ENCODE measurements around the gene NR1D1.

NR1D1 gene

GRCh38 chr17:40098846-40099618 is 1.4 kb downstream of the NR1D1 start:
- DNase-seq (ENCODE audit: extremely low spot score, insufficient read length, low read depth), result peak; percentile 78
- FAIRE-seq, result peak; percentile 92

DNA sequence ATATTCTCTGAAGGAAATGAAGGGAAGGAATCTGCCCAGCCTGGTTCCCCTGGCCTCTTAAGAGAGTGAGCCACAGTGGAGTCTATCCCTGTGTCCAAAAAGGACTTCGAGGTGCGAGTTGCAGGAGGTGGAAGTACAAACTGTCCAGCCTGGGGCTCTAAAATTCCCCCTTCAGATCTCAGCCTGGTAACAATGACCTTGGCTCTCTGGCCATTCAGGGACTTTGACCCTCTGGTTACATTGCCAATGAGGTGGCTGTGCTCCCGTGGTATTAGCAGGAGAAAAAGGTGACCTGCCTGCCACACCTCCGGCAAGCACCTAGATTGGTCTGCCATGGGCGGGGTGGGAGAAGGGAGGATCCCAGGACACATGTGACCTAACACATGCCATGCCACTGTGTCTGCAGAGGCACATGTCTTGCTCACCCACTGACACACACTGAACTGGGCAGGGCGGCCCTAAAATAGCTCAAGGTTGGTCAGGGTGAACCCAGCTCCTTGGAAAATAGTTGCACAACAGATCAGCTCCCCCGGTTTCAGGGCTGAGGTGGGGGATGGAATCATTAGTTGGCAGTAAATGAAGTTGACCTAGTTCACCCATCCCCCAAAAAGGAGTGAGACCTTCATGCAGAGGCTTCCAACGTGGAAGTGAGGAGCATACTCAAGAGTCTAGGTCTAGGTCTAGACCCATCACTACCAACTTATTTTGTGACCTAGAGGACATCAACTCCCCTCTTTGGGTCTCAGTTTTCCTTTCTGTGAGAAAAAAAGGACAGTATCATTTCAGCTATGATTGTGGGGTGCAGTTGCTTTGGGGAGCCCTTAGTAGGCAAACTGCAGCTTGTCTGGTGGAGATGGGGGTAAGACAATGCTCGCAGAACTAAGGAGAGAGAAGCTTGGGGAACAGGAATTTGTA is 2.2 kb downstream of the NR1D1 start:
- DNase-seq (ENCODE audit: extremely low spot score, insufficient read length, low read depth) (no peak), FAIRE-seq (no peak)

DNA sequence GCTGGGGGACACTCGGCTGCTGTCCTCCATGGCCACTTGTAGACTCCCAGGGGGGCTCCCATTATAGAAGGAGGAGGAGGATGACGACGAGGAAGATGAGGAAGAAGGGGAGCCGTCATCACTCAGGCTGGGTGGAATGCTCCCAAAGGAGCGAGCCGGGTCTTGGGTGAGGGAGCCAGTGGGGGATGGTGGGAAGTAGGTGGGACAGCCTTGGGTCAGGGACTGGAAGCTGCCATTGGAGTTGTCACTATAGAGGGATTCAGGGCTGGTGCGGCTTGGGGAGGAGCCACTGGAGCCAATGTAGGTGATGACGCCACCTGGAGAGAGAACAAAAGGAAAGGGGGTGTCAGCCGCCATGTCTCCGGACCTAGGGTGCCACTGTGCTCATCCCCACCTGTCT is 3.3 kb downstream of the NR1D1 start:
- no peak for FAIRE-seq
- DNase-seq (ENCODE audit: extremely low spot score, insufficient read length, low read depth), result no peak

- DNase-seq (ENCODE audit: extremely low spot score, insufficient read length, low read depth) (peak; percentile 92), FAIRE-seq (peak; percentile 100)
Observed at GRCh38 chr17:40095944-40096791, 4.2 kb downstream of the NR1D1 start.

GRCh38 chr17:40095351-40095943 is 4.9 kb downstream of the NR1D1 start:
- DNase-seq (ENCODE audit: extremely low spot score, insufficient read length, low read depth) (no peak), FAIRE-seq (no peak)

DNA sequence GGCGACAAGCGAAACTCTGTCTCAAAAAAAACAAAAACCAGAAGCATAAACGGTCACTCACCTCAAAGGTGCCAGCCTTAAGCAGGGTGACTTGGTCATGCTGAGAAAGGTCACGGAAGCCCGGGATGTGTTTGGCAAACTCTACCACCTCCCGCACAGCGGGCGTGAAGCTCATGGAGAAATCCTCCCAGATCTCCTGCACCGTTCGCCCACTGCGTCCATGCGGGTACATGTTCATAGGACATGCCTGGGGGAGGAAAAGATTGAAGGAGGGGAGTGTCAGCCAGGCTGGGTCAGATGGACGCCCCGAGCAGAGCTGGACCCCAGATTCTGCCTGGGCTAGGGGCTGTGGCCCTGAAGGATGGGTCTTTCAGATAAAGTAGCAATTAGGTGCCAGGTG is 5.5 kb downstream of the NR1D1 start:
- DNase-seq (ENCODE audit: extremely low spot score, insufficient read length, low read depth) (no peak), FAIRE-seq (no peak)

DNA sequence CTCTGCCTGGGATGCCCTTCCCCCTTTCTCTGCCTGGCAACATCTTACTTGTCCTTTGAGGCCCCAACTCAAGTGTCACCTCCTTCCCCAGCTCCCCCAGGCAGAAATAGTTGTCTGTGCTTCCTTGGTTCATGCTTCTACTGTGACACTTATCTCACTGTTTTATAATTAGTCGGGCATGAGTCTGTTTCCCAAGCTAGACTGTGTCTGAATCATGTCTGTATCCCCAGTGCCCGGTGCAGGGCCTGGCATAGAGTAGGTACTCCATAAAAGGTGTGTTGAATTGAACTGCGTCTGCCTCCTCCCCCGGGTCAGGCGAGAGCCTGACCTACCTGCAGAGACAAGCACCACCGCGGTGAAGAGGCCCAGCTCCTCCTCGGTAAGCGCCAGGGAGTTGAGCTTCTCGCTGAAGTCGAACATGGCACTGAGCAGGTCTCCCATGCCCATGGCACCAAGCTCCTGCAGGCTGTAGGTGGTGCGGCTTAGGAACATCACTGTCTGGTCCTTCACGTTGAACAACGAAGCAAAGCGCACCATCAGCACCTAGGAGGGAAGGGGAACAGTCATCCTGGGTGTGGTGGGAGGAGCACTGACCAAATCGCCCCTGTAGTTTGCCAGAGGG is 6.7 kb downstream of the NR1D1 start:
- no peak for DNase-seq (ENCODE audit: extremely low spot score, insufficient read length, low read depth)
- no peak for FAIRE-seq

DNA sequence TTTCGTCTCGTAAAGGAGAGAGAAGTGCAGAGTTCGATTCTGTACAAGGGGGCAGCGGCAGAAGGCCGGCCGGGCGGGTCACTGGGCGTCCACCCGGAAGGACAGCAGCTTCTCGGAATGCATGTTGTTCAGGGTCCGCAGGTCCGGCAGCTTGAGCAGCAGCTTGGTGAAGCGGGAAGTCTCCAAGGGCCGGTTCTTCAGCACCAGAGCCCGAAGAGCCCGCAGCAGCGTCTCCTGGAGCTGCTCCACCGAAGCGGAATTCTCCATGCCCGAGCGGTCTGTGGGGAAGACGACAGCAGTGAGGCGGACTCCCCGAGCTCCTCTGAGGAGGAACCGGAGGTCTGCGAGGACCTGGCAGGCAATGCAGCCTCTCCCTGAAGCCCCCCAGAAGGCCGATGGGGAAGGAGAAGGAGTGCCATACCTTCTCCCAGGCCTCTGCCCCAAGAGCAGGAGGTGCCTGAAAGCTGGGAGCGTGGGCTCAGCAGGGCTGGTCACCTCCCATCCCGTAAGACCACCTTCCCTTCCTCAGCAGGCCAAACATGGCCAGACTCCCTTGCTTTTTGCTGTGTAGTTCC is 7.3 kb downstream of the NR1D1 start:
- DNase-seq (ENCODE audit: extremely low spot score, insufficient read length, low read depth) (no peak), FAIRE-seq (no peak)

- DNase-seq (ENCODE audit: extremely low spot score, insufficient read length, low read depth) (no peak), FAIRE-seq (no peak)
Observed at GRCh38 chr17:40092581-40092980, 7.8 kb downstream of the NR1D1 start.

GRCh38 chr17:40091691-40092397 is 8.5 kb downstream of the NR1D1 start:
- no peak for FAIRE-seq
- DNase-seq (ENCODE audit: extremely low spot score, insufficient read length, low read depth), result no peak

DNA sequence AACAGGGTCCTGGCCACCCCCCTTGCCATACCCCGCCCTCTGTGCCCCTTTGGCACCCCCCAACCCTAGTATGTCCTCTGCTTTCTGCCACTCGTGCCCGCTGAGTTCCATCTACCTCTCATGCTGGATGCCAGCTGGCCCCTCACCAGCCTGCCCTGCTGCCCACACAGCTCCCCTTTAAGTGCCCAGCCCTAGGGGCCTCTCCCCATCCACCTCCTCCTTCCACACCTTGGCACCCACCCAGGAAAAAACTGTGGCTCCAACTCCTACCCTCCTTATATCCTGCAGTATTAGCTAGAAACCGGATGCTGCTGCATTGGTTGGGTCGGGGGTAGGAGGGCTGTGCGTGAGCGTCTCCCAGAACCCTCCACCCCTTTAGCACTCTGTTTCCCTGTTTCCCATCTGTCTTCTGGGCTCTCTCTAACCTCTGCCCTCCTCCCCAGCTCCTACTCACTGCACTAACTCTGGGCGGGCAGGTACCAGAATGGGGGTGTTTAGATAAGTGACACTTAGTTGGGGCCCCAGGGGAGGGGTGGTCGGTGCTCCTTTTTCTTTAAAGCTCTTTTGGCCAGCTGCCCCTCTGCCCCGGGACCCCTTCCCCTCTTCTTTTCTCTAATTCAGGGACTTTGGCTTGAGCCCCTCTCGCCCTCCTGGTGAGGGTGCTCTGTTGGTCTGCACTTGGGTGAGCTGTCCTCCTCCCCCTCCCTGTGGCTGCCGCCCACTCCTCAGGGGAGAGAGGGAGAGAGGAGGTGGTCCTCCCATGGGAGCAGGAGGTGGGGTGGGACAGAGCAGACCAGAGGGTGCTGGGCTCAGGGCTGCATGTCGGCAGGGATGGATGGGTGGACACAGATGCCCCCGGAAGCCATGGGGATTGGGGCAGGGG is 9.9 kb downstream of the NR1D1 start:
- FAIRE-seq (no peak), DNase-seq (ENCODE audit: extremely low spot score, insufficient read length, low read depth) (no peak)

DNA sequence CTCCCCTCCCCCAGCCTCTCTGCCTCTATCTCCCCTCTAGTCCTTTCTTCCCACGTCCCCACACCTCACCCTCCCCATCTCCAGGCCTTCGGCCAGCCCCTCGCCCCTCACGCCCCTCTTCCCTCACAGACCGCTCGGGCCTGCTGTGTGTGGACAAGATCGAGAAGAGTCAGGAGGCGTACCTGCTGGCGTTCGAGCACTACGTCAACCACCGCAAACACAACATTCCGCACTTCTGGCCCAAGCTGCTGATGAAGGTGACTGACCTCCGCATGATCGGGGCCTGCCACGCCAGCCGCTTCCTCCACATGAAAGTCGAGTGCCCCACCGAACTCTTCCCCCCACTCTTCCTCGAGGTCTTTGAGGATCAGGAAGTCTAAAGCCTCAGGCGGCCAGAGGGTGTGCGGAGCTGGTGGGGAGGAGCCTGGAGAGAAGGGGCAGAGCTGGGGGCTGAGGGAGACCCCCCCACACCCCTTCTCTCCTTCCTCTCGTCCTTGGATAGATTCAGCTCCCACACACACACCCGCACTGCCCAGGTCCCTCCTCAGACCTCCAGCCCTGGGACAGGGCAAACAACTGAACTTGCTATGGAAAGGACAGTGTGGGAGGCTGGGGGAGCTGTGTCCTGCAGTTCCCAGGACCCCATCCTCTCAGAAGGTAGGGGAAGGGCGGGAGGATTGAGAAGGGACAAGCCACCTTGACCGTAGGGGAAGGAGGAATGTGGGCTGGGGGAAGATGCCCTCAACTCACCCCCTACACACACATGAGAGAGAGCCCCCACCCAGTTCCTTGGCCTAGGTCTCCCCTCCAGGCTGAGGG is 11.1 kb downstream of the NR1D1 start:
- FAIRE-seq (no peak), DNase-seq (ENCODE audit: extremely low spot score, insufficient read length, low read depth) (no peak)

- FAIRE-seq (no peak), DNase-seq (ENCODE audit: extremely low spot score, insufficient read length, low read depth) (no peak)
Observed at GRCh38 chr17:40087903-40088718, 12.3 kb downstream of the NR1D1 start.

DNA sequence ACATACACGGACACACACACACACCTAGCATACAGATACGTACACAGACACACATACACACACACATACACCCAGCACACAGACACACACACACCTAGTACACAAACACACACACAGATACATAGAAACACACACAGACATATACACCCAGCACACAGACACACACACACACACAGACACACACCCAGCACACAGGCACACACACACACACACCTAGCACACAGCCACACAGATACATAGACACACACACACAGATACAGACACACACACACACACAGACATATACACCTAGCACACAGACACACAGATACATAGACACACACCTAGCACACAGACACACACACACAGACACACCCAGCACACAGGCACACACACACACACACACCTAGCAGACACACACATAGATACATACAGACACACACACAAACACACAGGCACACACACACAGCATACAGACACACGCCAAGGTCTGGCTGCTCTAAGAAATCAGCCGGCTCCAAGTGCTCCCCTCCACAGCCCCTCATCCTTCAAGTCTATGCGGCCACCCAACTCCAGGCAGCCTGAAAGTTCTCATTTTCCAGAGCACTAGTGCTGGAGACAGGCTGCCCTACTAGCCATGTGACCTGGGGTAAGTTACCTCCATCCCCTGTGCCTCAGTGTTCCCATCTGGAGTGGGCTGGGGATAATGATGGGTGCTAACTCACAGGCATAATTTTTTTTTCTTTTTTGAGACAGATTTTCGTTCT is 13.2 kb downstream of the NR1D1 start:
- FAIRE-seq (peak; percentile 45), DNase-seq (ENCODE audit: extremely low spot score, insufficient read length, low read depth) (no peak)
